Activated T-cell treated with anti-CD3 and anti-CD28 coated beads, Interleukin-2, amount 50 U/mL, for 72 hours (primary cell): ENCODE results near the gene CFAP45. TPM values are rescaled to one million over a fixed set of nuclear protein-coding genes. Genes with fewer than 3 reads are reported as not detected.

ENCODE experiments used
- ATAC-seq, 2 donors: fragments of 150-1000 bp; cut with Tn5 transposase; replicated peaks in 1 of 2; 2 replicates each; pipeline ENCODE4 v1.10.0; 2021; ENCODE audit warnings: moderate library complexity in 2 of 2, mild to moderate bottlenecking in 1 of 2
- DNase-seq, 2 donors: peaks; one replicate each; pipeline ENCODE4 v3.0.0; 2021 to 2022; ENCODE audit warnings: mixed read lengths in 1 of 2
- H3K27ac Mint-ChIP-seq: one replicate; pipeline ENCODE4 v1.8.0; 2022; ENCODE audit warnings: mild to moderate bottlenecking, moderate library complexity, mixed read lengths
- H3K27me3 Mint-ChIP-seq: one replicate; pipeline ENCODE4 v1.8.0; 2022; ENCODE audit warnings: low read depth, mixed read lengths
- H3K36me3 Mint-ChIP-seq, 2 donors: one replicate each; pipeline ENCODE4 v1.8.0; 2022; ENCODE audit warnings: mixed read lengths in 2 of 2, mild to moderate bottlenecking in 1 of 2; ENCODE audit not compliant: insufficient read depth in 2 of 2
- H3K4me1 Mint-ChIP-seq: one replicate; pipeline ENCODE4 v1.8.0; 2022; ENCODE audit warnings: low read depth, mixed read lengths
- H3K4me3 Mint-ChIP-seq, 2 donors: one replicate each; pipeline ENCODE4 v1.8.0; 2022; ENCODE audit warnings: mild to moderate bottlenecking in 2 of 2, mixed read lengths in 2 of 2, moderate library complexity in 2 of 2
- H3K9me3 Mint-ChIP-seq, 2 donors: one replicate each; pipeline ENCODE4 v1.8.0; 2022; ENCODE audit warnings: mixed read lengths in 2 of 2
- total RNA-seq, 2 donors: library from RNA; stranded (reverse); gene quantifications; one replicate each; pipeline ENCODE4 v1.2.3, GENCODE V29; 2022

Gene CFAP45
- total RNA-seq, 2 donors from 2014 or later: 2.0 to 2.8 TPM

DNA sequence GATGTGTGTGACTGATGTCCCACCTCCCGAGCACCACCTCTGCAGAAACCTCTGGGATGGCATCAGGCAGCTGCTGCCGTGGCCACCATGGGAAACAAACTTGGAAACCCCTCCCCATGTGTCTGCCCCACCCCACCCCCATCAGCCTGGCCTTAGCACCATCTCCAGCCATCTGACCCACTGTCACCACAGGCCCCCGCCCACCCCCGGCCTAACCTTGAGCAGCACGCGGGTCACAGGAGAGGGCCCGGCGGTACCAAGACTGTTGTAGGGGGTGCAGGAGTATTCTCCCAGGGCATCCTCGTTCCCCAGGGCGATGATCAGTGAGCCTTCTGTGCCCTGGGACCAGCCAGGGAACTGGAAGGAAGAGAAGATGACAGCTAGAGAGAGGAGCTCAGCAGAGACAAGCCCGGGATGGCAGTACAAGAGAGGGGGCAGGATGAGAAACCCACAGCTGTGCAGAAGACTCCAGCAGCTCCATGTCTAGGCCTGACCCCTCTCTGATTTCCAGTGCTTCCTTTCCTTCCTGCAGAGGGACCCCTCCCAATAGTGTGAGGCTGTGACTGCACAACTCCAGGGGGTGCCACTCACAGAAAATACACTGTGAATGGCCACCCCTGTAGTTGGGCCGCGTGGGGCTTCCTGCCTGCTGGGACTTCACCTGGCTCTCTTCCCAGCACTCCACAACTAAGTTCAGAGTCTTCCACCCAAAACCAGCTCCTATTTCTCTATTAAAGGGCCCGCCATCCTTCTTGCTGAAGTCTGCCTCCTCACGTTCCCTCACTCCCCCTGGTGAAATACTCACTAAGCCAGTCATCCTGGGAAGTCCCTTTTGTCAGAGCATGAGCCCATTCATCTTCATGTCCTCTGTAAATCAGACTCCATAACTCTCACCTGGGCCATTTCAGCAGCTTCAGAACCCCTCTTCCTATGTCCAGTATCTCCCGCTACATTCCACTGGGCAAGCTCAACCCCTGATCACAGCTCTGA is 32.6 kb upstream of the CFAP45 start:
- Mint-ChIP-seq H3K27ac (no peak overlapping the region), H3K27me3 (peaks cover 17% of the 10 kb centered on the region), H3K36me3 (no peaks in the 10 kb centered on the region), H3K4me3 (no peak overlapping the region), H3K4me1 (peaks cover 8% of the 10 kb centered on the region), H3K9me3 (no peaks in the 10 kb centered on the region)
- ATAC-seq: peak in 1 of 2 donors; percentile 43
- no peak for DNase-seq

DNA sequence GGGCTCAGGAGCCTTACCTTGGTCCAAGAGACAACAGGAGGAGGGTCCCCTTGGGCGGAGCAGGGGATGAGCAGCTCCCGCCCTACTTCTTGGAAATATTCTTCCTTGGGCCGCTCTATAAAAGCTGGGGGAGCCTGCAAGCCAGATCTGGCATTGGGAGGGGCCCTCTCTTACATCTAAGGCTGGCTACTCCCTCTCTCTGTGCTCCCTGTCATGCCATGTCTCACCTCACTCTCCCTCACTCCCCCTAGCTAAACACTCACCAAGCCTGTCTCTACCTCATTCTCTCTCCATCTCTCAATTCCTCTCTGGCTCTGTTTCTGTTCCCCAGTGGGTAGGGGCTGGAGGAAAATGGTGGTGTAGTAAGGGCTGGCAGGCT is 31.8 kb upstream of the CFAP45 start:
- Mint-ChIP-seq H3K36me3 (no peaks in the 10 kb centered on the region), H3K27ac (no peak overlapping the region), H3K9me3 (no peaks in the 10 kb centered on the region), H3K4me1 (peaks cover 8% of the 10 kb centered on the region), H3K27me3 (peaks cover 17% of the 10 kb centered on the region), H3K4me3 (no peak overlapping the region)
- ATAC-seq (no peak), DNase-seq (no peak)

DNA sequence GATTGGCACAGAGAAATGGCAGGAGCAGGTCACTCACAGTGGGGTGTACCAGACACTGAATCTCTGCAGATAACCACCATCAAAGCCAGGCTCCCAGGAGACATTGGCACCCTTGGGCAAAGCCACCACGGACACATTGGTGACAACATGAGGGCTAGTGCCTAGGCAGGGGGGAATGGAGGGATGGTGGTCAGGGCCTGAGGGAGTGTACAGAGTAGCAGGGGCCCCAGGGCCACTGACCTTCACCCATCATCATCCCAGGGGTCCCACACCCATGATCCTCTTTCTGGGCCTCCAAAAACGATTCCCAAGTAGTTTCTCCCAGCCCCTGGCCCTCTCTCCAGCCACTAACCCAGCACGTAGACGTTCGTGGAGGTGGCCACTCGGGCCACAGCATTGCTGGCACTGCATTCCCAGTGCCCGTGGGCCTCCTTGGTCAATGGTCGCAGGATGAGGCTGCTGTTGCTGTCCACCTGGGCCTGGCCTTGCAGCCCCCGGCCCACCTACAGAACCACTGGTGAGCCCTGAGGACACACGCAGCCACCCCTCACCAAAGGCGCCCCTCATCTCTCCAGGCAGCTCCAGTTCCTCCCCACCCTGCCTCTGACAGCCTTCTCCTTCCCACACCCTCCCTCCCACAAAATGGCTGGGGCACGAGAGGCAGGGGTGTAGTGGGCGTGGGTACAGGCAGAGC is 31.3 kb upstream of the CFAP45 start:
- Mint-ChIP-seq H3K36me3 (no peaks in the 10 kb centered on the region), H3K27me3 (peaks cover 17% of the 10 kb centered on the region), H3K4me1 (peaks cover 11% of the 10 kb centered on the region), H3K9me3 (no peaks in the 10 kb centered on the region), H3K27ac (no peak overlapping the region), H3K4me3 (no peak overlapping the region)
- ATAC-seq (no peak), DNase-seq (no peak)

DNA sequence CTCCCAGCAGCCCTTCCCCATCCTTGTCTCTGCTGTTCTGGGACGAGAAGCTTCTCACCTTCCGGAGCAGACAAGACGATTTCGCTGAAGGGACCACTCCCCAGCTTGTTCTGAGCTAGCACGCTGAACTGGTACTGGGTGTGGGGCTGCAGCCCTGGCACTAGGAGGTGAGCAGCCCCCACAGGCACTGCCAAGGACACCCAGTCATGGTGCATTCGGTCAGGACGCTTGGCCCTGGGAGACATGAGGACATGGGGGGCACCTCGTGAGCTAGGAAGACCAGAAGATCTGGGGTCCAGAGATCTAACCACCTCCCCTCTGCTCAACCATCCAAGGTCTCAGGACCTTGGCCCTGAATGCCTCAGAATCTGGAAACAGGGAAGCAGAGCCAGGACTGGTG is 30.7 kb upstream of the CFAP45 start:
- Mint-ChIP-seq H3K36me3 (no peaks in the 10 kb centered on the region), H3K4me1 (peaks cover 17% of the 10 kb centered on the region), H3K9me3 (no peaks in the 10 kb centered on the region), H3K27ac (no peak overlapping the region), H3K27me3 (peaks cover 17% of the 10 kb centered on the region), H3K4me3 (no peak overlapping the region)
- no peak for DNase-seq
- no peak for ATAC-seq

DNA sequence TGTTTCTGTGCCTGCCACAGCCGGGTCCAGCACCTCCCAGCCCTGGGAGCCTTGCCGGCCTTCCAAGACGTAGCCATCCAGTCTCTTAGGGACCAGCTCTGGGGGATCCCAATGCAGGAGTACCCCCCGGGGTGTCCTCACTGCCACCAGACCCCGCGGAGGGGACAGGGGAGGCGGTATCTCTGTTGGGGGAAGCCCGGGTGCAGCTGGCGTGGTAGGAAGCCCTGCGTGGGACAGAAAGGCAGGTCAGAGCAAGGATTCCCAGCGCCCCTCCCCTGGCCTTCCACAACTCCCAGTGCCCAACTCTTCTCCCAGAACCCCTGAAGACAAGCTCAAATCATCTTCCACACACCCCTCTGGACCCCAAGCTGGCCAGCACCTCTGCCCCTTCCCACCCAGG is 30.3 kb upstream of the CFAP45 start:
- DNase-seq (no peak), ATAC-seq (no peak)
- H3K4me3 Mint-ChIP-seq: no peak overlapping the region
- H3K36me3 Mint-ChIP-seq: no peaks in the 10 kb centered on the region
- H3K4me1 Mint-ChIP-seq: peaks cover 19% of the 10 kb centered on the region
- no peak overlapping the region for H3K27ac Mint-ChIP-seq
- no peaks in the 10 kb centered on the region for H3K9me3 Mint-ChIP-seq
- peaks cover 12% of the 10 kb centered on the region for H3K27me3 Mint-ChIP-seq

DNA sequence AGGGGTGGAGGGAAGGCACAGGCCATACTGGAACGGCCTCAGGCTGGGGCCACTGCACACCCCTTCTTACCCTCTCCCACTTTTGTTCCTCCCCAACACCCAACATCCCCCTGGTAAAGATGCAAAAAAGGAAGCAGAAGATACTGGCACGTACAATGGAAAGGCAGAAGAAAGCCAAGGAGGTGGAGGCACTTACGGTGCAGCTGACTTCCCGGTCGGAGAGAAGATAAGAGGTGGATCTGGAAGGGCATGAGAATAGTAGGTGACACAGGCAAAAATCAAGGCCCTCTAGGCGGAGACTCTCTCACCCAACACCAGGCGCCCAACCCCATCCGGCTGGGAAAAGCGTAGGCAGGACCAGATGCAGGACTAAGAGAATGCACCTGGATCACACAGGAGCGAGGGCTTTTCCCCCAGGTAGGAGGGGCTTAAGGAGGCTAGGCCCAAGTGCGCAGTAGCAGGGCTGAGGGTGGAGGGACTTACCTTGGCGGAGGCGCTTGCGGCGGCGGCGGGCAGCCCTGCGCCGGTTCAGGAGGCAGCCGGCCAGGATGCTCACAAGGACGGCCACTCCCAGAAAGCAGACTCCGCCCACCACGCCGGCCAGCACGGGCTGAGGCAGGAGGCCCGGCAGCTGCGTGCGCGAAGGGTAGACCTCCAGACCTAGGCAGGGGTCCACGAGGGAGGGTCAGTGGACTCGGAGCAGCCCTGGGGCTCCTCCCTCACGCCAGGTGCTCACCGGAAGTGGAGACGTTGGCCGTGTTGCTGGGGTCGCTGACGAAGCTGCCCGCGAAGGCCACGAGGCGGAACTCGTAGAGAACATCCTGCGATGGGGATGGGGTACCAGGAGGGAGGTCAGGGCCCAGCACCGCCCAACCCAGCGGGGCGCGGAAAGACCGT is 29.4 kb upstream of the CFAP45 start:
- no peak for ATAC-seq
- Mint-ChIP-seq H3K4me3 (no peak overlapping the region), H3K27ac (no peak overlapping the region)

DNA sequence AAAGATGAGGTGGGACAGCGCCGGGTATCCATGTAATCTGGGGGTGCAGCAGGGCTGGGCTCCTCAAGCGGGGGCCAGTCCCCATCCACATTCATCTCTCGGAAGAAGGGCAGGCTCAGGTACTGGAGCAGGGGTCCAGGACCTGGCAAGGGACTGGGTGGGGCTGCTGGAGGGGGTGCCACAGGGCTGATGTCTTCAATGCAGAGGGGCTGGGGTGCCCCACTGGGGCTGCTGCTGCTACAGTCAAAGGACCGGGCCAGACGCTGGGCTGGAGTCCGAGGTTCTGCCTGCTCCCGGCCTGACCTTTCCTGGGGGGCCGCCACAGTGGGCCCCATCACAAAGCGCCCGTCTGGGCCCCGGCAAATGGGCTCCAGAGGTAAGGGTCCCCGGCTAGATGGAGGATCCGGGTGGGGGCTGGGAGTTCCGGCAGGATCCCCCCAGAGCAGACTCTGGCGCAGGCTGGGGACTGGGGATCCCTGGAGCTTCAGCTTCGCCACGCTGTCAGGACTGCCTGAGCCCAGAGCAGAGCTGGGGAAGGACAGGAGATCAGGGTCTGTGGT is 28.6 kb upstream of the CFAP45 start:
- no peak overlapping the region for H3K27ac Mint-ChIP-seq
- no peaks in the 10 kb centered on the region for H3K9me3 Mint-ChIP-seq
- peaks cover 3 to 7% of the 10 kb centered on the region in 2 donors for H3K36me3 Mint-ChIP-seq
- H3K4me3 Mint-ChIP-seq: no peak overlapping the region
- DNase-seq: no peak
- peaks cover 2% of the 10 kb centered on the region for H3K27me3 Mint-ChIP-seq
- peaks cover 24% of the 10 kb centered on the region for H3K4me1 Mint-ChIP-seq
- ATAC-seq: no peak

More for the DNA sequence above, 29.4 kb upstream of the CFAP45 start:
- Mint-ChIP-seq H3K36me3 (no peaks in the 10 kb centered on the region), H3K4me1 (peaks cover 19% of the 10 kb centered on the region), H3K27me3 (peaks cover 7% of the 10 kb centered on the region), H3K9me3 (no peaks in the 10 kb centered on the region)
- no peak for DNase-seq

DNA sequence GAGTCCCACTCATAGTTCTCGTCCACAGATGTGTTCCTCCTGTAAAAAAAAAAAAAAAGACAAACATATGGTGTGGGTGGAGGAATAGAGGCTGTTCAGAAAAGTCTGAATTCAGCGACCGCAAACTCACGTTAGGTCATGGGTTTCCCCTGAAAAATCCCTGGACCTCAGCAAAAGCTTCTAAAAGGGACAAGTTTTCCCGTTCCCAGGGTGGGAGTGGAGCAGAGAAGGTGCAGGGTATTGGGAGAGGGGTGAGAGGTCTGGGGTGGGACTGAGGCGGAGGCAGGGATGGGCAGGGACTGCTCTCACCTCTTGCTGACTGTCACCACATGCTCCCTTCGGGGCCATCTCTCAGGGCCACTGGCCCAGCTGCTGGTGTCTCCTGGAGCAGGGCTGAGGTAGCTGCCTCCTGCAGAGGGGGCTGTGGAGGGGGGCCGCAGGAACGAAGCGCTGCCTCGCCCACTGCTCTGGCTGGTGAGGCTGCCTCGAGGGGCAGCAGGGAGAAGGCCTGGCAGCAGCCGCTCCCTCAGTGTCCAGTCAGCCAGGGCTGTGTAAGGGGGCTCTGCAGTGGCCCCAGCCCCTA is 28.0 kb upstream of the CFAP45 start:
- Mint-ChIP-seq H3K9me3 (no peaks in the 10 kb centered on the region), H3K4me1 (peaks cover 26% of the 10 kb centered on the region), H3K36me3 (peaks cover 3 to 10% of the 10 kb centered on the region in 2 donors), H3K27me3 (no peaks in the 10 kb centered on the region), H3K27ac (no peak overlapping the region), H3K4me3 (no peak overlapping the region)
- no peak for ATAC-seq
- DNase-seq: no peak

DNA sequence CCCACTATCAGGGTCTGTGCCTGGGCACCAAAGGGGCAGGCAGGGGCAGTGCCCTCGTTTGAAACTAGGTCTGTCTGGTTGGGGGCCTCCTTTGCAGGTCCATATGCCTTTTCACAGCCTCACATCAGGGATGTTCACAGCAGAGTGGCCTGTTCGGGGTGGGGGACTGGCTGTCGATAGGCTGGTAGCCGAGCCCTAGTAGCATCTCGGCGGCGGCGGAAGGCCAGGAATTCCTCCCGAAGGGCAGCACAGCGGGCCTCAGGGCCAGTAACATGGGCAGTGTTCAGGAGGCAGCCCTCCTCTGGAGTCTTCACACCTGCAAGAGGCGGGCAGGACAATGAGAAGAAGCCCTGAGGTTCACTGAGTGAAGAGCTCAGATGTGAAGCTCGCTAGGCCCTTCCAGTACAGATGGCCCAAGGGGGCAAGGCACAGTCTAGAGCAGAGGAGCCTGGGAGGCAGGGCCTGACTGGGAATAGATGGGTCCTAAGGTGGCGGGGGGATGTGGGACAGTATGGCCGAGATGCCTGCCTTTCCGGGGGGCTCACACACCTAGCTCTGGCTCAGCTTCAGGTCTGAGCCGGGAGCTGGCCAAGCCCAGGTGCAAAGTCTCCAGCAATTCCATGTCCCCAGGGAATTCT is 27.4 kb upstream of the CFAP45 start:
- Mint-ChIP-seq H3K27me3 (no peaks in the 10 kb centered on the region), H3K9me3 (no peaks in the 10 kb centered on the region), H3K36me3 (peaks cover 3 to 12% of the 10 kb centered on the region in 2 donors), H3K4me3 (no peak overlapping the region), H3K4me1 (peaks cover 28% of the 10 kb centered on the region), H3K27ac (no peak overlapping the region)
- DNase-seq (no peak), ATAC-seq (no peak)

DNA sequence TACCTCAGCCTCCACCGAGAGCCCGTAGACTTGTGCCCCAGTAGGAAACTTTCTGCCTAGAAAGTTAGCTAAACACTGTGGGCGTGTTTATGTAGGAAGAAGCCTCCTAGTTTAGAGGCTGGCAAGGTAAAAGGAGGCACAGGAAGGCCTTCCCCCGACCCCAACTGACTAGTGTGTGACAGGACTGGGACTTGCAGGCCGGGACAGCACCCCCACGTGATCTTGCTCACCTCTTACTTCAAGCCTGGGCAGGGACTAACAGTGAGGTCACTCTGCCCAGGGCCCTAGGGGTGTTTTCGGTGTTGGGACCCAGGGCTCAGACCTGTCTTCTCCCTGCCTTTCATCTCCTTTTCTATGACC is 25.7 kb upstream of the CFAP45 start:
- ATAC-seq (peak; percentile 5 to 34), DNase-seq (peak; percentile 63 to 69)
- H3K9me3 Mint-ChIP-seq: no peaks in the 10 kb centered on the region
- peaks cover 6 to 23% of the 10 kb centered on the region in 2 donors for H3K36me3 Mint-ChIP-seq
- peaks cover 45% of the 10 kb centered on the region for H3K4me1 Mint-ChIP-seq
- peak overlapping the region; percentile 90 to 96 for H3K4me3 Mint-ChIP-seq
- no peaks in the 10 kb centered on the region for H3K27me3 Mint-ChIP-seq
- peak overlapping the region; percentile 54 for H3K27ac Mint-ChIP-seq

DNA sequence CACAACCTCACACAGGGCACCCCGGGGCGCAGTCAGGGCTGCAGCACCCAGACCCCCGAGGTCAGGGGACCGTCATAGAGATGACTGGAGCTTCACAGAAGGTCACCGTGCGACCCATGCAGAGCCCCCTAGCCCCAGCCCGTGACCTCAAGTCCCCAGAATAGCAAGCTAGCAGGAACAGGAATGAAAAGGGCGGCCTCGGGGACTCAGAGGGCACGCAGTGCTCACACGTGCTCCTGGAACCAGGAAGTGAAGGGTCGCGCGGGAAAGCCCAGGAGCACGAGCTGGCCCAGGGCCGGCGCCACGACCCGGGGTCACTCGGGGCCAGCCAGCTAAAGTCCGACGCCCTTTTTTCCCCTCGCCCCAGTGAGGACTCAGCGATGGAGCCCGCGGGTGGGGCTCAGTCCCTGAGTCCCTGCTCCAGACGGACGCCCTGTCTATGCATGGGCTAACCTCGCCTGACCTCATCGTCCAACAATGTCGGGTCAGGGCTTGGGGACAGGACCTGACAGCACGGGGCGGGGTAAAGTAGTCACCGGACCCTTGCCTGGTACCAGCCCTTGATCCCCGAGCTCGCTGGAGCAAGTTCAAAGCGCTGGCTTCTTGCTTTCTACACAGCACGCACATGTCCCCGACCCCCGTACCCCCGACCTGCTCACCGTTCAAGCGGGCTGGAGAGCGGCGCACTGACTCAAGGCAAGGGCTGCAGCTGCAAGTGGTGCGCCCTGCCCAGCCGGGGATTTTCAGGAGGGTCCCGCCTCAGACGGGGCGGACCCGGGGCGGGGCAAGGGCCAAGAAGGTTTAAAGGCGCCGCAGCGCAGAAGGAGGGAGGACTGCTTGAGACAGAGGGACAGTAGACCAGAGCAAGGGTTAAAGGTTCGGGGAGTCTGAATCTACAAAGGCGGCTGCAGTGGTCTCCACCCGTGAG is 25.1 kb upstream of the CFAP45 start, which contains the start of gene TAGLN2:
Gene TAGLN2, minus strand, starts transcription at position 717 of the 928 bp plus-strand sequence. CDS start 4,998 bp downstream, outside the sequence.
- peak within 1 kb of the TSS; percentile 60 for H3K27ac Mint-ChIP-seq
- H3K36me3 Mint-ChIP-seq: peaks cover 6 to 28% of the 10 kb centered on the region in 2 donors
- DNase-seq: peak; percentile 94 to 95
- peak; percentile 64 to 71 for ATAC-seq
- H3K9me3 Mint-ChIP-seq: no peaks in the 10 kb centered on the region
- no peaks in the 10 kb centered on the region for H3K27me3 Mint-ChIP-seq
- H3K4me3 Mint-ChIP-seq: peak within 1 kb of the TSS; percentile 90 to 96
- H3K4me1 Mint-ChIP-seq: peaks cover 51% of the 10 kb centered on the region
